Thyroid gland (tissue), 4 donors: Measurements from ENCODE around the gene BTBD9. TPM values are rescaled to one million over a fixed set of nuclear protein-coding genes. Genes with fewer than 3 reads are reported as not detected.

Source experiments
- DNase-seq, 2 donors: peaks; one replicate each; pipeline ENCODE4 v3.0.0-alpha.2; 2019
- H3K27ac ChIP-seq, 3 donors: fragments of 200-600 bp; sonication (generic); 1 replicate in 2 of 3; 2 replicates in 1 of 3; pipeline ENCODE4 v1.5.1; 2016 to 2019; ENCODE audit warnings: mild to moderate bottlenecking in 1 of 3, moderate library complexity in 1 of 3
- H3K27me3 ChIP-seq: fragments of 200-600 bp; sonication (generic); one replicate; pipeline ENCODE4 v1.5.1; 2019
- H3K36me3 ChIP-seq, 2 donors: fragments of 200-600 bp; sonication (generic); one replicate each; pipeline ENCODE4 v1.5.1; 2016 to 2019
- H3K4me1 ChIP-seq, 2 donors: fragments of 200-600 bp; sonication (generic); one replicate each; pipeline ENCODE4 v1.5.1; 2017 to 2019
- H3K4me3 ChIP-seq, 3 donors: fragments of 200-600 bp; sonication (generic); replicated peaks in 1 of 3; 1 replicate in 2 of 3; 2 replicates in 1 of 3; pipeline ENCODE4 v1.5.1; 2016; ENCODE audit warnings: mild to moderate bottlenecking in 1 of 3
- H3K9me3 ChIP-seq: fragments of 200-600 bp; sonication (generic); one replicate; pipeline ENCODE4 v1.5.1; 2017
- CTCF ChIP-seq, 6 experiments: fragments of 200-600 bp in 3 of 6; fragments of 450-650 bp in 3 of 6; sonication (generic) in 3 of 6; IDR thresholded peaks; one replicate each; pipeline ENCODE4 v1.5.1; 2016 to 2019; ENCODE audit warnings: antibody characterized with exemption in 6 of 6, mild to moderate bottlenecking in 2 of 6, inconsistent platforms in 1 of 6, moderate library complexity in 1 of 6
- POLR2A ChIP-seq, 2 donors: fragments of 450-650 bp; IDR thresholded peaks; one replicate each; pipeline ENCODE4 v1.6.1; 2017; ENCODE audit warnings: antibody characterized with exemption in 2 of 2, mild to moderate bottlenecking in 2 of 2, moderate library complexity in 1 of 2
- WGBS, 2 donors: methylation state at CpG; one replicate each; pipeline ENCODE4 v1.1.5; 2017; 5-methylcytosine and 5-hydroxymethylcytosine counted together
- intact Hi-C: fragments of 100-400 bp; cut with DNase I; formaldehyde crosslinking; loops from one replicate; pipeline ENCODE4 v1.15.1; 2023
- total RNA-seq, 4 donors: library from RNA; depleted of rRNA; stranded (reverse); fragments of >200 nt; gene quantifications; one replicate each; pipeline ENCODE4 v1.2.3, GENCODE V29; 2016

The BTBD9 gene
- total RNA-seq, 4 donors from 2014 or later = 17.3 to 32.0 (median 27.4) TPM

GRCh38 chr6:38507173-38507572 is 132.6 kb downstream of the BTBD9 start:
- Histone ChIP-seq H3K27me3 (no peaks in the 10 kb centered on the region), H3K4me3 (no peak overlapping the region), H3K9me3 (no peaks in the 10 kb centered on the region), H3K36me3 (no peaks in the 10 kb centered on the region), H3K4me1 (peaks cover 0 to 5% of the 10 kb centered on the region in 2 donors), H3K27ac (no peak overlapping the region)
- TF ChIP-seq CTCF (IDR thresholded peaks at IDR 0.05) (no peak), POLR2A (IDR thresholded peaks at IDR 0.05) (no peak)
- intact Hi-C loops = no loop called here
- no peak for DNase-seq

DNA sequence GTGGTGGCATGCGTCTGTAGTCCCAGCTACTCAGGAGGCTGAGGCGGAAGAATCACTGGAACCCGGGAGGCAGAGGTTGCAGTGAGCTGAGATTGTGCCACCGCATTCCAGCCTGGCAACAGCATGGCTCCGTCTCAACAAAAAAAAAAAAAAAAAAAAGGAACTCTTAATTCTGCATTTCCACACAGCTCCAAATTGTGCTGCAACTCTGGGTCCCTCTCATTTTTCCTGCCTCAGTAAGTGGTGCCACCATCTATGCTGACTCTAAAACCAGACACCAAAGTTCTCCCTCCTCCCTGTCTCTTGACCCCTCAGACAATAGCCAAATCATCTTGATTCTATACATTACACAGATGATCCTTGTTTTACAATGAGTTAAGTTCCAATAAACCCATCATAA is 133.9 kb downstream of the BTBD9 start:
- Histone ChIP-seq H3K9me3 (no peaks in the 10 kb centered on the region), H3K4me3 (no peak overlapping the region), H3K36me3 (no peaks in the 10 kb centered on the region), H3K27ac (no peak overlapping the region), H3K4me1 (peaks cover 0 to 5% of the 10 kb centered on the region in 2 donors), H3K27me3 (no peaks in the 10 kb centered on the region)
- intact Hi-C loops = no loop called here
- TF ChIP-seq CTCF (IDR thresholded peaks at IDR 0.05) (no peak), POLR2A (IDR thresholded peaks at IDR 0.05) (no peak)
- 90 to 96% methylated on average over 5 of the region's 5 CpGs for WGBS, 2 donors
- DNase-seq = no peak

GRCh38 chr6:38504996-38505395 is 134.7 kb downstream of the BTBD9 start:
- 93 to 97% methylated on average over 3 of the region's 3 CpGs for WGBS, 2 donors
- Histone ChIP-seq H3K4me1 (peaks cover 0 to 5% of the 10 kb centered on the region in 2 donors), H3K4me3 (no peak overlapping the region), H3K27ac (no peak overlapping the region), H3K9me3 (no peaks in the 10 kb centered on the region), H3K36me3 (no peaks in the 10 kb centered on the region), H3K27me3 (no peaks in the 10 kb centered on the region)
- no peak for DNase-seq
- TF ChIP-seq POLR2A (IDR thresholded peaks at IDR 0.05) = no peak
- no peak for TF ChIP-seq CTCF (IDR thresholded peaks at IDR 0.05)
- intact Hi-C loops = no loop called here

DNA sequence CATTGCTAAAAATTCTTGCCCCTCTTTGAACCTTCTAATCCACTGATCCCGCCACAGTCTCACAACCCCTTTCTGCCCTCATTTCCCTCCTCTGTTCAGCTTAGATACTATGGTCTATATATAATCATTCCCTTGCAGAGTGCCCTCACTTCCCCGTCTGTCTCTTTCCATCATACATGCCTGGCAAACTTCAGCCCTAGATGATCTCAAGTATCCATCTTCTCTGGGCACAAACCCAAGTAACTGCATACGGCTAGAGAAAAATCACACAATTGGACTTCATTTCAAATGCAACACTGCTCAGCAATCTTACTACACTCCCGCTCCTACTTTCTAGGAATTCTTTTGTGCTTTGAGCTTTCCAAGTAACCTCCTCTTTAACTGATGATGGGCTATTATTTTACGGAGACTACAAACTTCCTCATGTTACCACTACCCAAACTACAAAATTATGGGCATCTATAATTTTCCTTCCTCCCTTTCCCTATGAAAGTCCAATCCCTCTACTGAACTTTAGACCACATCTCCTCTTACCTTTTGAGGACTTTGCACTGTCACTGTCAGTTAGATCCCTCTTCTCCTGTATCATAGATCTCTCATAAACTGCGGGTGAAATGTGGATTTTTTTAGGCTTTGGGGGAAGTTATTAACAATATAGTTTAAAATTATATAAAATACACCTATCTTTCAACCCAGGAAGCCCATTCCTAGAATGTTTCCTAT is 135.6 kb downstream of the BTBD9 start:
- DNase-seq = no peak
- 69 to 75% methylated on average over 6 of the region's 6 CpGs for WGBS, 2 donors

More for the DNA sequence above, 135.6 kb downstream of the BTBD9 start:
- no peaks in the 10 kb centered on the region for H3K36me3 ChIP-seq
- intact Hi-C loops = no loop called here
- H3K27me3 ChIP-seq = no peaks in the 10 kb centered on the region
- no peaks in the 10 kb centered on the region for H3K9me3 ChIP-seq
- no peak overlapping the region for H3K4me3 ChIP-seq
- TF ChIP-seq CTCF (IDR thresholded peaks at IDR 0.05) (no peak), POLR2A (IDR thresholded peaks at IDR 0.05) (no peak)
- H3K27ac ChIP-seq = no peak overlapping the region
- H3K4me1 ChIP-seq = peaks cover 0 to 5% of the 10 kb centered on the region in 2 donors
